Gastrocnemius medialis (tissue), 4 donors: Measurements from ENCODE around the gene OVOL1. TPM values are rescaled to one million over a fixed set of nuclear protein-coding genes. Genes with fewer than 3 reads are reported as not detected.
A peak's percentile ranks its signal among the peaks of the same experiment; 100 is the strongest.
"Not testable (repeated sequence)": the region's sequence is repeated elsewhere in the genome, so short reads cannot be mapped to it uniquely, and the experiment has no call there.

Experiments
- ATAC-seq, 2 donors: fragments of 150-250 bp; one replicate each; pipeline ENCODE4 v1.9.1; 2016
- DNase-seq, 2 donors: peaks; one replicate each; pipeline ENCODE4 v3.0.0-alpha.2; 2019
- H3K27ac ChIP-seq, 4 donors: fragments of 200-600 bp; sonication (generic); 1 replicate in 1 of 4; 2 replicates in 3 of 4; pipeline ENCODE4 v1.5.1; 2016 to 2018; ENCODE audit warnings: mild to moderate bottlenecking in 2 of 4, moderate library complexity in 1 of 4
- H3K27me3 ChIP-seq, 3 donors: fragments of 200-600 bp; sonication (generic) in 2 of 3; 1 replicate in 1 of 3; 2 replicates in 2 of 3; pipeline versions ENCODE4 v1.5.1 to v1.6.0; 2016 to 2019; ENCODE audit warnings: mild to moderate bottlenecking in 1 of 3, moderate library complexity in 1 of 3
- H3K36me3 ChIP-seq, 2 donors: fragments of 200-600 bp; sonication (generic) in 1 of 2; one replicate each; pipeline ENCODE4 v1.5.1; 2017 to 2018
- H3K4me1 ChIP-seq, 2 donors: fragments of 200-600 bp; sonication (generic) in 1 of 2; one replicate each; pipeline ENCODE4 v1.5.1; 2016 to 2017; ENCODE audit warnings: mild to moderate bottlenecking in 2 of 2
- H3K4me3 ChIP-seq, 4 donors: fragments of 200-600 bp; sonication (generic) in 3 of 4; 1 replicate in 1 of 4; 2 replicates in 3 of 4; pipeline ENCODE4 v1.5.1; 2016 to 2019; ENCODE audit warnings: mild to moderate bottlenecking in 2 of 4
- H3K9me3 ChIP-seq, 3 donors: fragments of 200-600 bp; sonication (generic) in 2 of 3; 1 replicate in 1 of 3; 2 replicates in 2 of 3; pipeline ENCODE4 v1.5.1; 2016 to 2019
- CTCF ChIP-seq, 5 experiments: fragments of 450-650 bp in 3 of 5; fragments of 200-600 bp in 2 of 5; sonication (generic) in 2 of 5; IDR thresholded peaks in 4 of 5; conservative IDR thresholded peaks in 1 of 5; 1 replicate in 4 of 5; 2 replicates in 1 of 5; pipeline ENCODE4 v1.5.1; 2016 to 2019; ENCODE audit warnings: antibody characterized with exemption in 5 of 5, mild to moderate bottlenecking in 3 of 5, moderate library complexity in 3 of 5
- POLR2A ChIP-seq, 2 donors: fragments of 450-650 bp; IDR thresholded peaks; one replicate each; pipeline ENCODE4 v1.6.1; 2017; ENCODE audit warnings: antibody characterized with exemption in 2 of 2, mild to moderate bottlenecking in 2 of 2, moderate library complexity in 2 of 2
- in situ Hi-C, 4 donors: fragments of 200-750 bp; cut with MboI; loops; one replicate each; pipeline versions ENCODE4 v1.15.0 to v1.8.0; 2017; ENCODE audit warnings: low sequenced_read_pairs in 4 of 4
- intact Hi-C: fragments of 100-400 bp; cut with DNase I; formaldehyde crosslinking; loops from one replicate; pipeline ENCODE4 v1.15.1; 2023; ENCODE audit warnings: low total_unique reads
- total RNA-seq, 4 donors: library from RNA; depleted of rRNA; stranded (reverse); fragments of >200 nt; gene quantifications; one replicate each; pipeline versions ENCODE4 v1.1.0 to v1.2.3, GENCODE V29; 2016

Gene OVOL1
- total RNA-seq, 4 donors from 2014 or later: 0.15 TPM; not detected in 3

- Histone ChIP-seq H3K27ac (no peak overlapping the region), H3K4me1 (no peaks in the 10 kb centered on the region), H3K27me3 (no peaks in the 10 kb centered on the region), H3K4me3 (no peak overlapping the region), H3K9me3 (no peaks in the 10 kb centered on the region), H3K36me3 (no peaks in the 10 kb centered on the region)
- TF ChIP-seq CTCF (IDR thresholded peaks at IDR 0.05 in 4 of 5, conservative IDR thresholded peaks at IDR 0.05 in 1 of 5): no peak
- TF ChIP-seq POLR2A (IDR thresholded peaks at IDR 0.05): no peak
- in situ Hi-C loops: no loop called here
- DNase-seq: no peak
- no peak for ATAC-seq
- intact Hi-C loops: no loop called here
Measured at GRCh38 chr11:65826984-65827735, 40.3 kb downstream of the OVOL1 start.

GRCh38 chr11:65829459-65829858 lies 42.6 kb downstream of the OVOL1 start:
- TF ChIP-seq CTCF (IDR thresholded peaks at IDR 0.05 in 4 of 5, conservative IDR thresholded peaks at IDR 0.05 in 1 of 5) (no peak), POLR2A (IDR thresholded peaks at IDR 0.05) (no peak)
- intact Hi-C loops (no loop called here), in situ Hi-C loops (no loop called here)
- Histone ChIP-seq H3K27me3 (no peaks in the 10 kb centered on the region), H3K4me1 (peaks cover 7 to 13% of the 10 kb centered on the region in 2 donors), H3K27ac (no peak overlapping the region), H3K36me3 (no peaks in the 10 kb centered on the region), H3K9me3 (no peaks in the 10 kb centered on the region), H3K4me3 (no peak overlapping the region)
- no peak for DNase-seq
- no peak for ATAC-seq

GRCh38 chr11:65832231-65832630 lies 45.4 kb downstream of the OVOL1 start:
- ATAC-seq, in situ Hi-C loops, intact Hi-C loops, H3K27ac ChIP-seq, H3K4me3 ChIP-seq, H3K36me3 ChIP-seq, DNase-seq, H3K9me3 ChIP-seq: not testable (repeated sequence)
- Histone ChIP-seq H3K4me1 (peaks cover 7 to 17% of the 10 kb centered on the region in 2 donors), H3K27me3 (peaks cover 0 to 12% (median 0%) of the 10 kb centered on the region in 3 donors)

- no peak for TF ChIP-seq POLR2A (IDR thresholded peaks at IDR 0.05)
- TF ChIP-seq CTCF (IDR thresholded peaks at IDR 0.05 in 4 of 5, conservative IDR thresholded peaks at IDR 0.05 in 1 of 5): no peak
- intact Hi-C loops: no loop called here
- Histone ChIP-seq H3K36me3 (no peaks in the 10 kb centered on the region), H3K4me1 (peaks cover 7 to 17% of the 10 kb centered on the region in 2 donors), H3K27ac (peak within 1 kb of the TSS in 3 of 4 donors; percentile 16 to 57 (median 32)), H3K9me3 (no peaks in the 10 kb centered on the region), H3K27me3 (peaks cover 0 to 12% (median 0%) of the 10 kb centered on the region in 3 donors), H3K4me3 (peak within 1 kb of the TSS; percentile 61 to 88 (median 74))
- in situ Hi-C loops: no loop called here
- DNase-seq: peak; percentile 92
- peak; percentile 98 to 99 for ATAC-seq
Measured at GRCh38 chr11:65833297-65834030, 46.6 kb downstream of the OVOL1 start, which contains the start of gene SNX32. Gene SNX32, plus strand, starts transcription at chr11:65833963. Its CDS starts 103 bp downstream, at chr11:65834066.

GRCh38 chr11:65834202-65834601 lies 47.3 kb downstream of the OVOL1 start:
- Histone ChIP-seq H3K4me3 (peak overlapping the region; percentile 61 to 88 (median 74)), H3K9me3 (no peaks in the 10 kb centered on the region), H3K27ac (no peak overlapping the region), H3K36me3 (no peaks in the 10 kb centered on the region), H3K27me3 (peaks cover 0 to 12% (median 0%) of the 10 kb centered on the region in 3 donors), H3K4me1 (peaks cover 7 to 17% of the 10 kb centered on the region in 2 donors)
- intact Hi-C loops: no loop called here
- DNase-seq: no peak
- TF ChIP-seq CTCF (IDR thresholded peaks at IDR 0.05 in 4 of 5, conservative IDR thresholded peaks at IDR 0.05 in 1 of 5) (no peak), POLR2A (IDR thresholded peaks at IDR 0.05) (no peak)
- ATAC-seq: no peak
- in situ Hi-C loops: no loop called here
